Endothelial cell (in vitro differentiated cells): ENCODE data around the gene EMILIN1. TPM values are rescaled to one million over a fixed set of nuclear protein-coding genes. Genes with fewer than 3 reads are reported as not detected.
A peak's percentile ranks its signal among the peaks of the same experiment; 100 is the strongest.

Experiments
- DNase-seq: peaks from one replicate; pipeline ENCODE4 v3.0.0; 2021; ENCODE audit warnings: low spot score
- H3K27ac Mint-ChIP-seq: one replicate; pipeline ENCODE4 v1.8.0; 2021; ENCODE audit warnings: mixed read lengths, inconsistent platforms; ENCODE audit not compliant: unreplicated experiment
- H3K27me3 Mint-ChIP-seq: one replicate; pipeline ENCODE4 v1.8.0; 2021; ENCODE audit warnings: mild to moderate bottlenecking, moderate library complexity, mixed read lengths, inconsistent platforms; ENCODE audit not compliant: unreplicated experiment
- H3K36me3 Mint-ChIP-seq: one replicate; pipeline ENCODE4 v1.8.0; 2021; ENCODE audit warnings: mild to moderate bottlenecking, low read depth, mixed read lengths, inconsistent platforms; ENCODE audit not compliant: unreplicated experiment
- H3K4me1 Mint-ChIP-seq: one replicate; pipeline ENCODE4 v1.8.0; 2021; ENCODE audit warnings: mild to moderate bottlenecking, mixed read lengths, inconsistent platforms; ENCODE audit not compliant: unreplicated experiment
- H3K4me3 Mint-ChIP-seq: one replicate; pipeline ENCODE4 v1.8.0; 2021; ENCODE audit warnings: mild to moderate bottlenecking, mixed read lengths, inconsistent platforms; ENCODE audit not compliant: unreplicated experiment
- H3K9me3 Mint-ChIP-seq: one replicate; pipeline ENCODE4 v1.8.0; 2021; ENCODE audit warnings: mixed read lengths, inconsistent platforms; ENCODE audit not compliant: unreplicated experiment
- total RNA-seq: library from RNA; stranded (reverse); fragmentation: NEBNext Ultra II Directional; extraction: Animal tissue kit (Norgen Biotek cat#: 25700); gene quantifications from one replicate; pipeline ENCODE4 v1.2.1, GENCODE V29; 2021; ENCODE audit not compliant: unreplicated experiment
- TF ChIP-seq, protein P1 (sequence below): fragments of 200-600 bp; sonication (generic); IDR thresholded peaks from one replicate; pipeline ENCODE4 v1.5.0; 2021; ENCODE audit warnings: antibody characterized with exemption; ENCODE audit not compliant: unreplicated experiment

The EMILIN1 gene
- total RNA-seq, 1 donor from 2014 or later: 2.1 TPM

DNA sequence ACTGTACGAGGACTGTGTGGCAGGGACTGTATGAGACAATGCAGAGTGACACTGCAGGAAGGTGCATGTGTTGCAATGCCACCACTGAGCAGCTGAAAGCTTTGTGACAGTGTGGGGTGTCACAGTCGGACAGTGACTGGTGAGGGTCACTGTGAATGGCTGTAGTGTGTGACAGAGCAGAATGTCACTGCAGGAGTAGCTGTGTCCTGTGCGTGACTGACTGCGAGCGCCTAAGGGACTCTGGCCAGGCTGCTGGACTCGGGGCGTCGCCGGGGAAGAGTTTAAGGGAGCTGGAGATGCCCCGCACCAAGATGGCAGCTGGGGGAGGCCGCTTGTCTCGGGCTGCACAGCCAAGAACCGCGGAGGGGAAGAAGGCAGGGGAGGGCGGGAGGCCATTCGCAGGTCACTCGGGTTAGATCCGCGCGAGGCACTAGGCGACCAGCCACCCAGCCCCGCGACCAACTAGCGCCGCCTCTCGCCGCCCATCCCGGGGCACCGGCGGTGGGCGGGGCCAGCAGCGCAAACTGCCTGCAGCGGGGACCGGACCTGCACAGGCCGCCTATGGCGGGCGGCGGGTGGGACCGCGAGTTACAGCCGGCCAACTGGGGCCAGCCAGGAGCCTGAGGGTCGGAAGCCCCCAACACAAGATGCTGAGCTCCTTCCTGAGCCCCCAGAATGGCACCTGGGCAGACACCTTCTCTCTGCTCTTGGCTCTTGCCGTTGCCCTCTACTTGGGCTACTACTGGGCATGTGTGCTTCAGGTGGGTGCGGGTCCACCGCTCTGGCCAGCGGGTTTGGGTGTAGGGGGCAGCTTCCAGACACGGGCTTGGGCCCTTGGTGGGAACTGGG is 45.1 kb downstream of the EMILIN1 start, which contains the start of gene ABHD1:
ABHD1 (plus strand) TSS at position 514 of the 849 bp plus-strand sequence; CDS start at position 648, 134 bp downstream.
- TF ChIP-seq, protein P1, sequence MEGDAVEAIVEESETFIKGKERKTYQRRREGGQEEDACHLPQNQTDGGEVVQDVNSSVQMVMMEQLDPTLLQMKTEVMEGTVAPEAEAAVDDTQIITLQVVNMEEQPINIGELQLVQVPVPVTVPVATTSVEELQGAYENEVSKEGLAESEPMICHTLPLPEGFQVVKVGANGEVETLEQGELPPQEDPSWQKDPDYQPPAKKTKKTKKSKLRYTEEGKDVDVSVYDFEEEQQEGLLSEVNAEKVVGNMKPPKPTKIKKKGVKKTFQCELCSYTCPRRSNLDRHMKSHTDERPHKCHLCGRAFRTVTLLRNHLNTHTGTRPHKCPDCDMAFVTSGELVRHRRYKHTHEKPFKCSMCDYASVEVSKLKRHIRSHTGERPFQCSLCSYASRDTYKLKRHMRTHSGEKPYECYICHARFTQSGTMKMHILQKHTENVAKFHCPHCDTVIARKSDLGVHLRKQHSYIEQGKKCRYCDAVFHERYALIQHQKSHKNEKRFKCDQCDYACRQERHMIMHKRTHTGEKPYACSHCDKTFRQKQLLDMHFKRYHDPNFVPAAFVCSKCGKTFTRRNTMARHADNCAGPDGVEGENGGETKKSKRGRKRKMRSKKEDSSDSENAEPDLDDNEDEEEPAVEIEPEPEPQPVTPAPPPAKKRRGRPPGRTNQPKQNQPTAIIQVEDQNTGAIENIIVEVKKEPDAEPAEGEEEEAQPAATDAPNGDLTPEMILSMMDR: no peak
- H3K27me3 Mint-ChIP-seq: peaks cover 18% of the 10 kb centered on the region
- peaks cover 8% of the 10 kb centered on the region for H3K36me3 Mint-ChIP-seq
- no peaks in the 10 kb centered on the region for H3K9me3 Mint-ChIP-seq
- H3K4me3 Mint-ChIP-seq: peak within 1 kb of the TSS; percentile 89
- H3K27ac Mint-ChIP-seq: no peak within 1 kb of the TSS
- H3K4me1 Mint-ChIP-seq: peaks cover 11% of the 10 kb centered on the region
- DNase-seq: peak; percentile 48

DNA sequence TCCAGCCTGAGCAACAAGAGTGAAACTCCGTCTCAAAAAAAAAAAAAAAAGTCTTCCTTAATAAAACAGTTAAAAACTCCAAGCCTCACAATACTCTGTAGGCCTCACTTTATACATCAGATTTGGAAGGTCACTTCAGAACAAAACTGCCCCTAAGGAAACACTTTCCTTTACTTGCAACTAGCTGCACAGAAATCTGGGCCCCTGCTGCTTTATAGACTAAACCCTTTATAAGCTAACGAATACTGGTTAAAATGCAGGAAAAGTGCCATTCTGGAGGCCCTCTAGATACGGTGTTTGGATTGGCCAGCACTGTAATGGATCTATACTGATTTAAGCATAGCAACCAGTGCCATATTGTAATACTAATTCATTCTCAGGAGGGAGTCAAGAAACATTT is 46.7 kb downstream of the EMILIN1 start:
- Mint-ChIP-seq H3K4me3 (no peak overlapping the region), H3K27ac (no peak overlapping the region), H3K27me3 (peaks cover 9% of the 10 kb centered on the region), H3K36me3 (peaks cover 14% of the 10 kb centered on the region), H3K9me3 (no peaks in the 10 kb centered on the region), H3K4me1 (peaks cover 8% of the 10 kb centered on the region)
- DNase-seq: no peak
- TF ChIP-seq, protein P1: no peak

DNA sequence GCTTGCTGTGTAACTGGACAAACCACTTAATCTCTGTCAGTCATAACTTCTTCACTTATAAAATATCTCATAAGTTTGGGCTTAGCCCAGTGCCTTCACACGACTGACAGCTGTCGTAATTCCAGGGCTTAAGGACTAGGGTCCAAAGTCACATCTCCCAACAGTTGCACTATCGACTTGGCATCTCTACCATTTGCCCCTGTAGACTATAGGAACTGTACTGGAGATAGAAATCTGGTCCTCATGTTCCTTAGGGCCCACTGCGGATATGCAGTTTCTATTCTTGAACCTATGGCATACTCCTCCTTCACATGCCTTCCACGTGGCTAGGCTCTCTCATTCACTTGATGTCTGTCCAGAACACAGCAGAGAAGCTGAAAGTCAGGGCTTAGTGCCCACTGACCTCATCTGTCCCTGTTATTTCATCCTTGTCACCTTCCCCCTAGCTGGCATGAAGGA is 47.9 kb downstream of the EMILIN1 start:
- no peaks in the 10 kb centered on the region for H3K9me3 Mint-ChIP-seq
- H3K4me3 Mint-ChIP-seq: no peak overlapping the region
- no peak overlapping the region for H3K27ac Mint-ChIP-seq
- H3K4me1 Mint-ChIP-seq: peaks cover 7% of the 10 kb centered on the region
- peaks cover 11% of the 10 kb centered on the region for H3K27me3 Mint-ChIP-seq
- H3K36me3 Mint-ChIP-seq: peaks cover 19% of the 10 kb centered on the region
- TF ChIP-seq, protein P1: no peak
- DNase-seq: no peak

DNA sequence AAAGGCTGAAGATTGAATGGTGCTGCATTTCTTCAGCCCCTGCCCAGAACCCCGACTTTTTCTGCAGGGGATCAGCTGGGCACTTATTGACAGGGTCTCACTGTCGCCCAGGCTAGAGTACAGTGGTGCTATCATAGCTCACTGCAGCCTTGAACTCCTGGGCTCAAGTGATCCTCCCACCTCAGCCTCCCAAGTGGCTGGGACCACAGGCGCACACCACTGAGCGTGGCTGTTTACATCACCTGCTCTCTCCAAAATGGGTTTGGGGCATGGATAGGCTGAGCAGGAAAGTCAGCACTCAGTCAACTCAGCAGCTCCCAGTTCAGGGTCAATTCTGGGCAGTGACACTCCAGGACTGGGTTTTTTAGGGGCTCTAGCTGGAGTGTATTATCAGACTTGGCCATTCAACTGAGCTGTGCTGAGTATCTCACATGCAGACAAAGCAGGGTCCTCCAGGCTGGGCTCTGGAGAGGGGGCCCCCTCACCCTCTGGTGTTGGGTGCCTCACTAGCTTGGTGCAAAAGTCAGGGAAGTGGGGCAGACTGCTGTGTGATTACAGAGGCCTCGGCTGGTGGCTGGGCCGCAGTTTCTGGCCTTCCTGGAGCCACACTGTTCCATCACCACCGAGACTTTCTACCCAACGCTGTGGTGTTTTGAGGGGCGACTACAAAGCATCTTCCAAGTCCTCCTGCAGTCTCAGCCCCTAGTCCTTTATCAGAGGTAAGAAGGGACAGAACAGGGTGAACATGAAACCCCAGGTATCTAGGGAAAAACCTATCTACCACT is 49.7 kb downstream of the EMILIN1 start:
- Mint-ChIP-seq H3K4me3 (no peak overlapping the region), H3K36me3 (peaks cover 16% of the 10 kb centered on the region), H3K27ac (no peak overlapping the region), H3K9me3 (no peaks in the 10 kb centered on the region), H3K27me3 (peaks cover 8% of the 10 kb centered on the region), H3K4me1 (peaks cover 9% of the 10 kb centered on the region)
- TF ChIP-seq, protein P1: no peak
- no peak for DNase-seq
